Measurements from ENCODE around the gene SUCNR1.
"Not testable (repeated sequence)": the region's sequence is repeated elsewhere in the genome, so short reads cannot be mapped to it uniquely, and the experiment has no call there.

Gene SUCNR1, protein sequence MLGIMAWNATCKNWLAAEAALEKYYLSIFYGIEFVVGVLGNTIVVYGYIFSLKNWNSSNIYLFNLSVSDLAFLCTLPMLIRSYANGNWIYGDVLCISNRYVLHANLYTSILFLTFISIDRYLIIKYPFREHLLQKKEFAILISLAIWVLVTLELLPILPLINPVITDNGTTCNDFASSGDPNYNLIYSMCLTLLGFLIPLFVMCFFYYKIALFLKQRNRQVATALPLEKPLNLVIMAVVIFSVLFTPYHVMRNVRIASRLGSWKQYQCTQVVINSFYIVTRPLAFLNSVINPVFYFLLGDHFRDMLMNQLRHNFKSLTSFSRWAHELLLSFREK

DNA sequence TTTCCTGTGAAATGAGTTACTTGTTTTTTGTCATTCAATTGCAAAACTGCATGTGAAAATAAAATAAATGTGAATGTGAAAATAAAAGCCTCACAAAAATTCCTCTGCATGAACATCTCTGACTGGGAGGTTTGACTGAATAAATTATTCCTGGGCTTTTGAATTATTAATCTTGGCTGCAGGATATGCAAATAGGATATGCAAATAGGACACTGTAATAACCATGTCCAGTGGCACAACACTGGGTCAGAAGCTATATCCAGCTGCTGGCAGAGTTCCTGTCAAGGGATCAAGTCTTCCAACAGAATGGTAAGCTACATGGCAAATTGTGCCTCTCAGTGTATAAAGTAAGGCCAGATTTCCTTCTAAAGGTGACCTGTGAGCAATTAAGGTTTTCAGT, at the start of gene SUCNR1:
Gene SUCNR1 (plus strand): TSS at position 246 of the 400 bp plus-strand sequence. CDS start 6,250 bp downstream, outside the sequence.
- DNase-seq: no peak

DNA sequence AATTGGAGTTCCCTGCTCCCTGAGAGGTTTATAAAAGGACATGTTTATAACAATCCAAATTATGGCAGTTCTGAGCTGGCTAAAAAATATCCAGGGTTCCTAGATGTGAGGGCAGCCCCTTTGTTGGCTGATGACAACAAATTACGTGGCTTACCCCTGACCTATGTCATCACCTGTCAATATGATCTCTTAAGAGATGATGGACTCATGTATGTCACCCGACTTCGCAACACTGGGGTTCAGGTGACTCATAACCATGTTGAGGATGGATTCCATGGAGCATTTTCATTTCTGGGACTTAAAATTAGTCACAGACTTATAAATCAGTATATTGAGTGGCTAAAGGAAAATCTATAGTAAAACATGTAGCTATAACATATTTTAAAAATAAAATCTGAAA, 45.6 kb upstream of the SUCNR1 start:
- DNase-seq: no peak

DNA sequence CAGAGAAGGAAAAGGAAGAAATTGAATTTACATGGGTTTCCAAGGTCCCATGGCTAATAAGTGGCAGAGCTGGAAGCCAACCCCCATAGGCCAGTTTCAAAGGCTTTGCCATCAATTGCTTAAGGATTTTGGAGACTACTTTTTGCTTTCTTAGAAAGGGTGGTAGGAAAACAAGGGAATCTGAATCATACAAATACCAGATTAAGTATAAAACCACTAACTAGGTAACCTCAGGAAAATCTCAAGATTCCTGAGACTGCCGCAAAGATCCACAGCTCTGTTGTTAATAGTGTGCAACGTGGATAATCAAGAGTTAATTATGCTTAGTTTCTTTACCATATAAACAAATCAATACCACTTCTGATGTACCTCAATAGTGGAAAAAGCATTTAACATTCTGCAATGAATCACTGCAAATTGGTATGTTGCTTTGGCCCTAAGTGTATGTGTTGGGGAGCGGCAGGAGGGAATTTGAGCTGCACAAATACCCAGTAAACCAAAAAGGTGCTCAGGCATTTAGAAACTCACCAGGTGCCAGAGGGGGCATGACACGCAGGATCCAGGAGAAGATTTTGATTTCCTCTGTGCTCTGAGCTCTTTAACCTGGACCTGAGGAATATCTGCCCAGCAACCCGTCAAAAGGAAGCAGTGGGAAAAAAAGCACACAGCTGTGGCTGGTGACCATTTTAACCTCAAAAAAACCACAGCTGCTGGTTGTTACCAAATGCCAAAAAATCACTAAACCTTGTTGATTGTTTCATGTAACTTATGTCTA, 37.5 kb upstream of the SUCNR1 start:
- DNase-seq: no peak

DNA sequence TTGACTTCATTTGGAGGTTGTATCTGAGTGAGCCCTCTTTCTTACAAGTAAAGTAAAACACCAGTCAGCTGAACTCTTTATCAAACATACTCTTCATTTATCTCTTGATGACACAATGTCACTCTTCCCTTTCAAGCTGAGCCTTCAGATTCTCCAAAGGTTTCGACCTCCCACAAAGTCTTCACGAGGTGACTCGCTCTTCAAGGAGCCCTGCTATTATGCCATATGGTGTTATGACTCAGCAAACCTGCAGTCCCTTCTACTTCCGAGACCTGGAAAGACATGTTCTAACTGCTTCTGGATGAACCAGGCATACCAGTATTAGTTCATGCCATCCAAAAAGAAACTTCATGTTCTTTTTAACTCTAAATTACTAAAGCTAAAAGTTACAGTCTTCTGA, 36.4 kb upstream of the SUCNR1 start:
- no peak for DNase-seq

DNA sequence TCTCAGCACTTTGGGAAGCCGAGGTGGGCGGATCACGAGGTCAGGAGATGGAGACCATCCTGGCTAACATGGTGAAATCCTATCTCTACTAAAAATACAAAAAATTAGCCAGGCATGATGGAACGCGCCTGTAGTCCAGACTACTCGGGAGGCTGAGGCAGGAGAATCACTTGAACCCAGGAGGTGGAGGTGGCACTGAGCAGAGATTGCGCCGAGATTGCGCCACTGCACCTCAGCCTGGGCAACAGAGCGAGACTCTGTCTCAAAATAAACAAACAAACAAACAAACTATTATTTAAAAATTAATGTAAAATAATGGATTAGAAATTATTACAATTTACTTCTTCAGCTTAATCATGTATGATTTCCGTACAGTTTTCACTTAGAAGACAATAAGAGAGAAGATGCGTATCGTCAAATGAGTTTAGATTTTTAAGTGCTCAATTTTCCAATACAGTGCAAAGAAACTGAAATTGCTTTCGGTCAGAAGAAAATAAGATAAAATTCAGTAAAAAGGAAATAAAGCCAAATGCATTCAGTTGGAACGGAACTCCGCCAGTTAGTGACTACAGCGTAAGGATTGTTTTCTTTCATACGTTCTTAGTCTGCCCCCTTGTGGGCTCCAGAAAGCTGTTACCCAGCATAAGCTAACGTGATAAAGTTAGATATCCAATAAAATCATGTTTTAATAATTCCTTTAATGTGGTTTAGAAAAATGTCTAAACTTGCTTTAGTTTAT, 34.7 kb upstream of the SUCNR1 start:
- DNase-seq: peak in 4 of 6 experiments; percentile 0 to 32 (median 14)

DNA sequence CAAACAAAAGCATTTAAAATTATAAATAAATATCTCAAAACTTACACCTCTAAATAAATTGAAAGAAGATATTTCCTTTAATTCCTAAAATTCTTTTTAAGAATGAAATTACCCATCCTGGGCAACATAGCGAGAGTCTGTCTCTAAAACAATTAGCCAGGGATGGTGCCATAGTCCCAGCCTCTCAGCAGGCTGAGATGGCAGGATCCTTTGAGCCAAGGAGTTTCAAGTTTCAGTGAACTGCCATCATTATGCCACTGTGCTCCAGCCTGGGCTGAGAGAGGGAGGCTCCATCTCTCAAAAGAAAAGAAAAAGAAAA, 34.2 kb upstream of the SUCNR1 start:
- no peak for DNase-seq

DNA sequence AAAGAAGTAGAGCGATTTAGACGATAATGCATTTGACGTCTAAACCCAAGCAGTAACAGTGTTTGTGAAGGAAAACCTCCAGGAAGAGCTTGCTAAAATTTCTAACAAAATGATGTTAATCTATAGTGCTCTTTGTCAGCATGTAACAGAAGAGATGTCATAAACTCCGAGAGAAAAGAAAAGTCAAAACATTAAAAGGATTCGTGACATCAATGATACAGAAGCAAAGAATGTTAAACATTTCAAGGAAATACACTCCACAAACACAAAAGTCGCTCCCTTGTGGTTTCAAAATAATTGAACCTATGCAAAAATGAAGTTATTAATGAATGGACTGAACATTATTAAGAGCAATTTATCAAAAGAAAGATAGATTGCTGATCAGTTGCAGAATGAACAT, 31.6 kb upstream of the SUCNR1 start:
- DNase-seq: no peak

DNA sequence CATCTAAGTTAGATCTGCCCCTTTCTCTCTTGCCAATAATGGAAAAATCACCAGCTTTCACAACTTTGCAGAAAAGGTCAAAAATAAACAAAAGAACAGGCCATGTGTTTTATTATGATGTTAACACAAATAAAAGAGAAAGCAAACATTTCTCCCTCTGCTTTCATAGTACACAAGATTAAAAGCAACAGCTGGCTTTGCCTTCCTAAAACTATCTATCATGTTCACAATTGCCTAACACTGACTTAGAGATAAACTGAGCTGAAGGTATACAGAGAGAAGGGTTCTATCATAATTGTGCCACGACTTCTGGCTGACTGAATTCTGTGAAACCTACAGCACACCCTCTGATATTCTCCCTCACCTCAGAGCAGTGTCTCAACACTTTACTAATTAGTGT, 30.2 kb upstream of the SUCNR1 start:
- DNase-seq: no peak

DNA sequence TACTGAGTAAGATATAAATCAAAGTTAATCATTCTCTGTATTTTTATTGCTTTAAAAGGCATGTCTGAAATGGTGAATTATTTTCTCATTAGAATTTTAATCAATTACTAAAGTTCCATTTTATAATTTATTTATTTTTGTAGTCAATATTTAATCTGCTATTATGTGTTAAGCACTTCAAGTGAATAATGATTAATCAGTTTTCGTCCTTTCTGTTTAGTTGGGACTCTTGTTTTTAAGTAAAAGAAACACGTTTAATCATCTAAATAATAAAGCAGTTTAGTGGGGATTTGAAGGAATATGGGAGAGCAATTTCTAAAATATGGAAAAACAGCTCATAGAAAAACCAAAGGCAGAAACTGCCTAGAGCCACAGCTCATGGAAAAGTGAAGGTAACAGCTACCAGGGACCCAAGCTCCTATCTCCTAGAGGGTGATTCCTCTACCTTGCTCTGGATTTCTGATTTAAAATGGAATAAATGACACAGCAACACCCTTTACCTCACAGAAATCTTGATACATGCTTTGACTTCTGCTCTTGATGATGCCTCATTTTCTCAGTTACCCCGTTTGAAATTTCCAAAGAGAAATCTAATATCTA, 28.0 kb upstream of the SUCNR1 start:
- no peak for DNase-seq

DNA sequence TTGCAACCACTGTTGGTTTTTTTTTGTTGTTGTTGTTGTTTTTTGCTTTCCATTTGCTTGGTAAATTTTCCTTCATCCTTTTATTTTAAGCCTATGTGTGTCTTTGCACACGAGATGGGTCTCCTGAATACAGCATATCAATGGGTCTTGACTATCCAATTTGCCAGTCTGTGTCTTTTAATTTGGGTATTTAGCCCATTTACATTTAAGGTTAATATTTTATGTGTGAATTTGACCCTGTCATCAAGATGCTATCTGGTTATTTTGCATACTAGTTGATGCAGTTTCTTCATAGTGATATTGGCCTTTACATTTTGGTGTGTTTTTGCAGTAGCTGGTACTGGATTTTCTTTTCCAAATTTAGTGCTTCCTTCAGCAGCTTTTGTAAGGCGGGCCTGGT, 23.4 kb upstream of the SUCNR1 start:
- DNase-seq: not testable (repeated sequence)

DNA sequence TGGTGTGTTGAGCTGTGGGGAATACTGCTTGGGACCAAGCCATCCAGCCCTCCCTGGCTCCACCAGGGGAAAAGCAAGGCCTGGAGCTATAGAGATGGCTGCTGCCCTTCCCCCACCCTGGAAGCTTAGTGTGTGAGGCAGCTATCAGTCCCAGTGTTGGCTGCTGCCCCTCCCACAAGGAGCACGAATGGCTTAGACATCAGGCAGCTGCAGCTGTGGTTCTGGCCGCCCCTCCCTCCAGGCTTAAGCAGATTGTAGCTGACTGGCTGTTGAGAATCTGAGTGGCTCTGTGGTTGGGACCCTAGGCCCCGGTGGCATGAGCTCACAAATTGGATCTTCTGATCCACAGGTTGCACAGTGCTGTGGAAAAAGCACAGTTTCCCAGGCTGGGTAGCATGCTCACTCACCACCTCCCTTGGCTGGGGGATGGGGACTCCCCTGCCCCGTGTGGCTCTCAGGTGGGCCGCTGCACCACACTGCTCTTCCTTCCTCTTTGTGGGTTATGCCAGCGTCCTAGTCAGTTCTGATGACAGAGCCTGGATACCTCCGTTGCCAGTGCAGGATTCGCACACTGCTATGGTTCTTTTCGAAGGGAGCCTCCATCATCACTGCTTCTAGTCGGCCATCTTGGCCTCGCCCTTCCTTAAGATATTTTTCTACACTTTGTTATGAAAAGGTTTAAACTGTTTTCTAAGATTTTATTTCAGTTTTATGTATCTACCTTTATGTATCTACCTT, 21.2 kb upstream of the SUCNR1 start:
- DNase-seq: no peak

DNA sequence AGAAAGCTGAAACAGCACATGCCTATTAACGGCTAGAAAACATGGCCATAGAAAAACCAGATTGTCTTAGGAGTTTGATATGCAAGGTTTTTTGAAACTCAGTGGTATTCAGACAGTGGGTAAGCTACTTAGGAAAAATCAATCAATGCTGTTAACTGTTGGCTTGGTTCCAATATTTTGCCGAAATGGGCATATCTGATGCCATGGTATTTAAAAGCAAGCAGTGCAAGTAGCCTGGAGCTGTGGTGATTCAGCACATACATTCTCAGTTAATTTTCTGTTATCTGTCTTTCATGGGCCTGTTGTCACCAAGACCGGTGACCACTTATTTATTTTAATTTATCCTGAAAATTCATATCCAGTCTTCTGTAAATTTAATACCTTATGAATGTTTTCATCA, 17.3 kb upstream of the SUCNR1 start:
- DNase-seq: no peak

DNA sequence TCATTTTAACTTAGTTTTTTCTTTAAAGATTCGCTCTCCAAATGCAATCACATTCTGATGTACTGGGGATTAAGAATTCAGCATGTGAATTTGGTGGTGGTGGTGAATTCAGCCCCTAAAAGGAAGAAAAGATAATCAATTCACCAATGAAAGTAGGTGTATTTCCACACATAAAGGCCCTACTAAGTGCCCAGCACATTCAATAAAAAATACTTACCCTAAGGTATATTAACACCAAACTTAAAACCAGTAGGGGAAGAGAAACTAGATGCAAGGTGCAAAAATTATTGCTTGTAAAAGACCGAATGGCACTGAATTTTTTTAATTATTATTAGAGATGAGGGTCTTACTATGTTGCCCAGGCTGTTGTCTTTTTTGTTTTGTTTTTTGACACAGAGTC, 16.8 kb upstream of the SUCNR1 start:
- DNase-seq: no peak

DNA sequence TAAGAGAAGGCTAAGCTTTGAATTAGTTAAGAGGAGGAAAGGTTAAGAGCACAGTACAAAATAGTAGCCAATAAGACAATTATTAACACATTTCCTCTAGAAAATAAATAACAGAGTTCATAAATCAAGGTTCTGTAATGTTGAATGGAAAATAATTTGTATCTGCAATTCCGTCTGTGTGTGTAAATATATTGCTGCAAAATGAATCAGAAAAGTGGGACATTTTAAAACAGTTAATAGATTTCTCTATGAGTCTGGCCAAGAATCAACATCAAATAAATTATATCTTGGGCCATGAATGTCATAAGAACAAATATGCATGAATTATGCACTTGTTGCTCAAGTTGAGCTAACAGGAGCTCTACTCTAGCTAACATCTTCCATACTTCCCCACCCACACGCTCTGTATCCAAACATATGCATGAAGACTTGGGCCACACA, 14.2 kb upstream of the SUCNR1 start:
- DNase-seq: no peak

DNA sequence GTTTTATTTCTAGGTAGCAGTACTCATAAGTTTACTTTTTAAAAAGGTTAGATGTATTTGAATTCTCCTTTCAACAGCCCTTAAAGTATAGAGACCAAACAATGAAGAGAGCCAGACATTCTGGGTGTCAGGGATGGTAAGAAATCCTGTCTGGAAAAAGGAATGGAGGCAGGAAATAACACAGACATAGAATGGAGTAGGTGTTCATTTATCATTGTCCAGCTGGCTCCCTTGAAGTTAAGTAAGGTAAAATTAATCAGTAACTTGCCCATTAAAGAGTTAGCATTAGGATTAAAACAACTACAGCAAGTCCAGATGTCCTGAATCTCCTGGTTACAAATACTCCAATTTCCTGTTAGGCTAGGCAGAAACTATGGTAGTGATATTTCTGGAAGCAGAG, 13.5 kb upstream of the SUCNR1 start:
- DNase-seq: no peak

DNA sequence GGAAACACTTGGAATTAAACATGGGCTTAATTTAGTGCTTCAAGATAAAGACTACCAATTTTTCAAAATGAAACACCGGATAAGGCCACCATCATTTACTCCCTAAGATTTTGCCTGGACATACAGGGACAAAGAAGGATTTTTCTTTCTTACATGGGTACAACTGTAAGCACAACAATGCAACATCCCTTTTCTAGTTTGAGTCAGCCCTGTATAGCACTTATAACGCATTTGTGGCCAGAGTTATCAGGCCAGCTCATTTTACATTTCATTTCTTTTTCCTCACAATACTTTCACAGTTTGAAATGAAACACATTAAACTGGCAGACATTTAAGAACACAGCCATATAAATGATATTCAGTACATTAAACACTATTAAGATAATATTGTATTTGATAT, 9.8 kb upstream of the SUCNR1 start:
- DNase-seq: no peak

DNA sequence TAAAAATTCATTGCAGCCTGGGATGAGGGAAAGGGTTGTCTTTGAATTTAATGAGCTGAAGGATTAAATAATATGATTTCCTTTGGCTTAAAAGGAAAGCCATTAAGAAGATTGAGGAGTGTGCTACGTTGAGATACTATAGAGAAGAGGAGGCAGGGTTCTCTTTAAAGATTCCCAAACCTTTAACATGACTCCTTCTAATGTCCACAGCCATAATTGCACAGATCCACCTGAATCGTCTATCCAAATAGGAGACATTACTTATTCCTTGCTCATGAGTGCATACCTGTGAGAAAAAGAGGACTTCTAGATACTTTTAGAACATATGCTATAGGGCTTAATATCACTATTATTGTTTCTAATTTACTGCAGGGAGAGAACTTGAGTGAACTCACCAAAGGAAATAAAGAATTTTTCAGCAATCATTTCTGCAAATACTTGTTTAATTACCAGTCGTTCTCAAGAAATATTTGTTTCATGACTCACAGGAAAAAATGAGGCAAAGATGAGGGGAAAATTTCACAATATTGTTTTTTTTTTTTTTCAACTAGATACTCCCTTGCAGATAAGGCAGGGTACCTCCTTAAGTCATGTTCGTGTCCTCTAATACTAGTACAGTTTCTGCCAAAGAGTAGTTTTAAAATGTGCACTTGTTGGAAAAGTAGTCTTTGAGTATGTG, 8.9 kb upstream of the SUCNR1 start:
- no peak for DNase-seq

DNA sequence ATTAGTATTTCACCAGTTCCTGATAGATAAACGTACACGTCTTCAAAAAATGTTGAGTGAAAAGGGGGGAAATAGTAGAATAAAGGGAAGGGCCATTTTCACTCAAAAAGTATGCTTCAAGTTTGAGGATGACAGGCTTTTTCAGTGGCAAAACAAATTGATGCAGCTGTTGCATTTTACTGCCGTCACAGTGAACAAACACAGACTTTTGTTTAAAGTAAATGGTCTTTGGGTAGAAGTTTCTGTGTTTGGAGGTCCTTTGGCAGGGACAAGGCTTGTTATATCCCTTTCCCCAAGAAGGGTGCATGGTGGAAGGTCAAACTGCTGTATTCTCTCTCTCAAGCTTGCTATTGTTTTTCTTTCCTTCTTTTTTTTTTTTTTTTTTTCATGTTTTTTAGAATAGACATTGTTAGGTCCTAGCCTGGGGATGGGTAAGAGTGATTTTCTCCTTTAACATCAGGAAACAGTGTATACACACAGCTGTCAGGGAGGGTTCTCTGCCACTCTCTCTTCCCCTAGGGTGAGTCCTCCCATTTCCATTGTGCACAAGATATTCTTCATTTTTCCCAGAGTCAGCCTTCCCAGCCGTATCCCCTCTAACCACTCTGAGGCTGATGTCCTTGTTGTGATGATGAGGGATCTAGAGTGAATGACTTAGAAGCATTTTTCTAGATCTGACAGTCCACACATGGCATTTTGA, 6.6 kb upstream of the SUCNR1 start:
- no peak for DNase-seq

DNA sequence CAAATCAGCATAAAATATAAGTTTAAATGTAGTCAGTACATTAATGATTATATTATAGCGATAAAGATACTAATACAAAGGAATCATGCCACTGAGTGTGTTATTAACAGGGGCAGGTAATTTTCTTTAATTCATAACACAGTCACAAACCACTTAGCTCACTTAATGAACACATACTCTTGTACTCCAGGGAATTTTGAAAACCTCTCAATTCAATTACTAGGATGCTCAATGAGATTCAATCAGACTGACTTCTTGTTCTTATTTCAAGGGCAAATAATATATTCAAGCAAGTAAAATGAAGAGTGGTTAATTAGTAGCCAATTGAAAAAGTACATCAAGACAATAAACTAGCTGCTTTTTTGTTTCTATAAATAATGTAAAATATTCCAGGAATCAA, 5.8 kb upstream of the SUCNR1 start:
- no peak for DNase-seq

DNA sequence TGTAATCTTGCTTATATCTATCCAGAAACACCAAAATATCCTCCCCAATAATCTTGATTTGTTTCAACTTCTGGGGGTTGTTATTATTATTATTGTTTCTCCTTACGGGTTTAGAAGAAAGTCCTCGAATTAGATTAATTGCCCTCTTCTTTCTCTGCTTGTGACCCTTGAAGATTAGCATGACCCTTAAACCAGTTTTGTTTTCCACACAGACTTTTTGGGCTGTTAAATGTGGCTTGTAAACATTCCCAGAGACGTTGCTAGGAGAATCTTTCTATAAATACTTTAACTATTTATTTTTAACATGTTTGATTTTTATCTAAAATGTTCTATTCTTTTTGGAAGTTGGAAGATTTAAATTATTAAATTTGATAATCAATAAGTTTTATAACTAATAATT, 4.3 kb upstream of the SUCNR1 start:
- DNase-seq: no peak

DNA sequence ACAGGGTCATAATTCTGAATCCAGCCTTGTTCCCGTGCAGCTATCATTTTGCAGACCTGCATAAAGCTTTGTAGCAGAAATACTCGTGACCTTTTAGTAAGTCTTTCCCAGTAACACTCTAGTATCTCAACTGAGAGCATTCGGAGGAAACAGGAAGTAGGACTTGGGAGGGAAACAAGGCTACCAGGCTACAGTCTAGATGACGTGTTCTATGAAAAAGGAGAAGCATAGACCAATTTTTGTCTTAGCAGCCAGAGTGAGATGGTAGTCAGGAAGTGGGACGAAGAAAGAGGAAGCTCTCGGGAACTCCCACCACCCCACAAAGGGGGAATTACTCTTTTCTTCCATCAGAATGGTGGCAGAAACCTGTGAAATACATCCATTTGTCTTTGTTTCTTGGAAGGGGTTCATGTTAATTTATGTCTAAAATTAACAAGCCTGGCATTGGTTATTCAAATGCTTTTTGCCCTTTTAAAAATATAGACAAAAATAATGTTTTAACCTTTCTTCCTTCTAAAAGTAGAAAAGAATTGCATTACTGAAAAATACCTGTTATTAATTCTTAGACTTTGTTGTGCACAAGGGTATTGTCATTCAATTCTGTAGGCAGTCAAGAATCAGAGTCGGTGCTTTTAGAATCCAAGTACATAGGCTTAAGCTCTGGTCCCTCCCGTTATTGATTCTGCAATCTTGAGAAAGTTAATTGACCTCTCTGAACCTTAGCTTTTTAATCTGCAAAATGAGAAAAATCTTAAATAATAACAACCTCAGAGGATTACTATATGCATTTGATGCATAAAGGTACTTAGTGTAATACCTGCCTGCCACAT, 1.6 kb upstream of the SUCNR1 start:
- no peak for DNase-seq
